Daoy (cell line): ENCODE measurements around the gene CACNA1I. TPM values are rescaled to one million over a fixed set of nuclear protein-coding genes. Genes with fewer than 3 reads are reported as not detected.
A peak's percentile ranks its signal among the peaks of the same experiment; 100 is the strongest.

Experiments used
- DNase-seq: peaks from one replicate; pipeline ENCODE4 v3.0.0-alpha.2; 2015; ENCODE audit warnings: low read depth
- total RNA-seq: library from RNA; depleted of rRNA; stranded (reverse); fragments of >200 nt; shearing (Covaris generic); gene quantifications from 2 replicates; pipeline ENCODE4 v1.2.3, GENCODE V29; 2014

Gene CACNA1I
- total RNA-seq, 1 experiment from 2014 or later = not detected

GRCh38 chr22:39568278-39568981 lies 2.1 kb upstream of the CACNA1I start:
- no peak for DNase-seq

GRCh38 chr22:39569066-39569465 lies 1.5 kb upstream of the CACNA1I start:
- no peak for DNase-seq

- no peak for DNase-seq
These were observed 327 bp upstream of the CACNA1I start for GRCh38 chr22:39570226-39570625.

GRCh38 chr22:39571538-39571937 lies 985 bp downstream of the CACNA1I start:
- no peak for DNase-seq

GRCh38 chr22:39574779-39575551 lies 4.4 kb downstream of the CACNA1I start:
- DNase-seq = peak; percentile 98

DNA sequence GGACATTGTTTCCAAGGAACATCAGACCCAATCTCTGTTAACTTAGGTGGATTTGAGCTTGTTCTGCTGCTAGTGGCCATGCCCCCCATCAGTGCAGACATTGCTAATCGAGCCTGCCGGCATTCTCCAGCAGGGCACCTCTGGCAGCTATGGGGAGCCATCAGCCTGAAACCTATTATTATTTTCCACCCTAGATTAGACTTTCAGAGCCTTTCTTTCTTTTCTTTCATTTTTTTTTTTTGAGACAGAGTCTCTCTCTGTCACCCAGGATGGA lies 4.9 kb downstream of the CACNA1I start:
- no peak for DNase-seq

DNA sequence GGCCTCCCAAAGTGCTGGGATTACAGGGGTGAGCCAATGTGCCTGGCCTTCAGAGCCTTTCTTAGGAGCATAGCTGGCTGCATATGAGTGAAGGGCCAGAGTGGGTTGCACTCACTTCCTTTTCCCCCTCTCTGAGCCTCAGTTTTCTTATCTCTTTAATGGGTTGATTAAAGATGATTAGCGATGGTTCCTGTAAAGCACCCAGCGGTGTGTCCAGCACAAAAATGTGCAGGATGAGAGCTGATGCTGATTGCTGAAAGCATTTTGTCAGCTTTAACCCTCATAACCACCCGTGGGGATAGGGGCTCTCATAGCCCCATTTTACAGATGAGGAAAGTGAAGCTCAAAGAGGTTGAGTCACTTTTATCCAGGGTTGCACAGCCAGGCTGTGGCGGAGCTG lies 5.5 kb downstream of the CACNA1I start:
- no peak for DNase-seq

DNA sequence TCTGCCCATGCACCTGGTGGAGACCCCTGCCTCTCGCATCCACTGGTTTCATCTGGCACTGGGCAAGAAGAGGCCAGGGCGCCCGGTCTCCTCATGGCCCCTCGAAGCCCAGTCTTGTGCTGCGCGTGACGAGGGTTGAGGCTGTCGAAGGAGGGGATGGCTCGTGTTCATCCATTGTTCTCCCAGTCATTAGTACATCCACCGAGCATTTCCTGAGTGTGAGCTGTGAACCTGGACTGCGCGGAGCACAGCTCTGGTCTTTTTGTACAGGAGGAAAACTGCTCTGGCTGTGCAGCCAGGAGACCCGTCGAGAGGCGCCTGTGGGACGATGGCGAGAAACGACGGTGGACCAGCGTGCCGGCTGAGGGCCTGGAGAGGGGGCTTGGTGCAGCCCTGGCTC lies 6.8 kb downstream of the CACNA1I start:
- no peak for DNase-seq

- DNase-seq = no peak
These were observed 7.3 kb downstream of the CACNA1I start for GRCh38 chr22:39577900-39578299.

DNA sequence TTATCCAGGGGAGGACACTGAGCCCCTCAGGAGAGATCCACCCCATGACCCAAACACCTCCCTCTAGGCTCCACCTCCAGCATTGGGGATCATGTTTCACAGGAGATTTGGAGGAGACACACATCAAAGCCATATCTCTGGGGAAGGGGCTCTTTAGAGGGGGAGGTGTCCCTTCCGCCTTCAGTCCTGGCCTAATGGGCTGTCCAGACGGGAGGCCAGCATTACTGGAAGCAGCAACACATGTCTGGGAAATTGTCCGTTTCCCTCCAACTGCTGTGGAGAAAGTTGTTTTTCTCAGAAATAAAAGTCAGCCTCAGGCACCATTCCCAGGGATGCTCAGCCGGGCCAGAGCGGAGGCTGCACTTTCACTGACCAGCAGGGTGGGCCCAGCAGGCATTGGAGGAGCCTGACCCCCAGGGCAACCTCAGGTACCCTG lies 9.5 kb downstream of the CACNA1I start:
- DNase-seq = no peak

DNA sequence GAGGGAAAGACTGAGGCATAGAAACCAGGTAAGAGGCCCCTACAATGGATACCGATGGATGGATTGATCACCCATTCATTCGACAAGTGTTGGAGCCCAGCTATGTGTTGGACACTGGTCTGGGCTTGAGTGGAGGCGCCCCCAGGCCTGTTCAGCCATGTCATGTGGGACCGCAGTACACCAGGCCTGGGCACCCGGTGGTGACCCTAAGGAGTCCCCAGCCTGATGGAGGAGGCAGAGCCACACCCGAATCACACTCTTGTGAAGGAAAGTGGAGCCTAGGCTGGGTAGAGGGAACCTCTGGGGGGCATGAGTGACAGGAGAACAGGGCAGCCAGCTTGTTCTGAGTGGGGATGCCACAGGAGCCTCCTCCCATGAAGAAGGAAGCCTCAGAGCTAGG lies 10.2 kb downstream of the CACNA1I start:
- DNase-seq = no peak

DNA sequence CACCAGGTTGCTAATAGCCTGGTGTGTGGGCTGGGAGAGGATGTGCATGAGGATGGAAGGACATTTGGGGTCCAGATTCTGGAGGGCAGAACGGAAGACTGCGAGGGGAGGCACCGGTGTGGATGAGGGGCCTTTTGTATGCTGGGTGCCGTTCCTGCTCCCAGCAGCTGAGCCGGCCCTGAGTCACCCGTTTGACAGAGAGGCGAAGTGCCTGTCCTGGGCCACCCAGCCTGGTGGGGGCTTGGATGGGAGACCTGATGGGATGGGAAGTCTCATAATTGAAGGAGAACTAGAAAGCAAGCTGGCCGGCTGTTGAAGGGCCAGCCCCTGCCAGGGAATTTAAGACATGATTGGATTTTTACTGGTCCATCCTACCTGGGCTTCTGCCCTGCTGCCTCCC lies 10.8 kb downstream of the CACNA1I start:
- no peak for DNase-seq

GRCh38 chr22:39583066-39583667 lies 12.6 kb downstream of the CACNA1I start:
- DNase-seq = no peak

GRCh38 chr22:39589875-39590274 lies 19.3 kb downstream of the CACNA1I start:
- DNase-seq = no peak

DNA sequence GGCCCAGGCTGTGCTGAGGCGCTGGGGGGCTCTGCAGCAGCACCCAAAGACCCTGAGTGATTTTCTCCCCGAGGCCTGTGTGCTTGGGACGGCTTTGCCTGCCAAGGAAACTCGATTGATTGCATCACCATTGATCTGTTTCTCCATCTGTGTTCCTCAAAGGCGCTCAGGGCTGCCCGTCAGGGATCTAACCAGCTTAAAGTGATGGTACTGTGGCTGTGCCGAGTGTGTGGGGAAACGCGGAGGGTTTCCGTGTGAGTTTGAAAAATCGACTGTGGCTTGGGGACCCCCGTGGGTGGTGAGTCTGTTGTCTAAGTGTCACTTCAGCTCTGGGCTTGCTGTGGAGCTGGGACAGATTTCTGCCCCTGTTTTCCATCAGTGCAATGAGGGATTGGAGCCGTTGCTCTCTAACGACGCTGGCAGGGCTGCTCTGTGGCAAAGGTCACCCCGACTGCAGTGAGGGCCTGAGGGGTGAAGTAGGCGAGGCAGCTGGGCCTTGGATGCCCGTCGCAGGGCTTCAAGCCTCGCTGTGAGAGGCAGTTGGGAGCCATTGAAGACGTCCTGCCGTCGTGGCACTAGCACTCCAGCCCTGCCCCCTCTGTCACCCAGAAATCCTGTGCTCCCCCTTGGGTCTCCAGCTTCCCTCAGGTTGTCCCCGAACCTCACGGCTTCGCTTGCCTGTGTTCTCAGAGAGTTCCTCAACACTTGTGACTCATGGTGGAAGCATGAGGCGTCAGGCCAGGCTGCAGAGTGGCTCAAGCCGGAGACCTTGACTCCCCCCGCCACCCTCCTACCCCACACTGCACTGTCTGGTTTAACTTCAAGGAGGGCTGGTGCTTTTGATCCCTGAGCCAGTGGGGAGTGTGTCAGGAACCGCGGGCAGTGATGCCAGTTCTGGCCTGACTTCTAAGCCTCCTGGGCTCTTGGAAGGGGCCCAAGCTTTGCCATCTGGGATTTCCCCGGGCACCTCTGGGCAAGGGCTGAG lies 21.8 kb downstream of the CACNA1I start:
- peak; percentile 84 for DNase-seq

- peak; percentile 22 for DNase-seq
These were observed 22.7 kb downstream of the CACNA1I start for GRCh38 chr22:39593066-39593930.

DNA sequence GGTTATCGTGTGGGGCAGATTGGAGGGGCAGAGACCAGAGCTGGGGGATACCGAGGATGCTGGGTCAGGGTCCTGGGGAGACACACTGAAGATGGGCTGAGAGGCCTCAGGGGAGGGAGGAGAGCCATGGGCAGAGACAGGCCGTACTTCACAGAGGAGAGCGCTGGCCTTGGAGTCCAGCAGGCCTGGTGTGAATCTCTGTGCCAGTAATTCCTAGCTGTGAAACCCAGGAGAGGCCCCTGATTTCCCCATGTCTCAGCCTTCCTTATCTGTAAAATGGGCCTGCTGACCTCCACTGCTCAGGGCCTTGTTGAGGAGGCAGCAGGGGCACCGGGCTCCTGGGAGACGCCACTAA lies 23.4 kb downstream of the CACNA1I start:
- DNase-seq = no peak

- DNase-seq = no peak
These were observed 23.9 kb downstream of the CACNA1I start for GRCh38 chr22:39594411-39594810.

DNA sequence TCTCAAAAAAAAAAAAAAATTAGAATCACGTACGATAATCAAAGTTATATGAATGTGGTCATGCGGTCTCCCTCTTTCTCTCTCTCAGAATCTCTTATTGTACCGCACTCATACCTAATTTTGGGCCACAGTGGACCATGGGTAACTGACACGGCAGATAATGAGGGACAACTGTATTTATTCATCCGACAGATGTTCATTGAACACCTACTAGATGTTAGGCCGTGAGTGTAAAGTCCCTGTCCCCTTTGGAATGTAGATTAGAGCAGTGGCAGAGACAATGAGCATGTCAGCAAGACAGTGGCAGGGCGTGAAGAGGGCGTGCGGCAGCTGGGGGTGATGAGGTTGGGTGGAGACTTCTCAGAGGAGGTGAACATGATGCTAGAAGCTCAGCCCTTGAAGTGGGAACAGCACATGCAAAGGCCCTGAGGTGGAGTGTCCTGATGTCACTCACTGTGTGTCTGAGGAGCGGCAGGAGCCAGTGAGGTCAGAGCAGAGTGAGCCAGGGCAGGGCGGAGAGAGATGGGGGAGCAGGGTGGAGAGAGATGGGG lies 25.1 kb downstream of the CACNA1I start:
- DNase-seq = no peak

DNA sequence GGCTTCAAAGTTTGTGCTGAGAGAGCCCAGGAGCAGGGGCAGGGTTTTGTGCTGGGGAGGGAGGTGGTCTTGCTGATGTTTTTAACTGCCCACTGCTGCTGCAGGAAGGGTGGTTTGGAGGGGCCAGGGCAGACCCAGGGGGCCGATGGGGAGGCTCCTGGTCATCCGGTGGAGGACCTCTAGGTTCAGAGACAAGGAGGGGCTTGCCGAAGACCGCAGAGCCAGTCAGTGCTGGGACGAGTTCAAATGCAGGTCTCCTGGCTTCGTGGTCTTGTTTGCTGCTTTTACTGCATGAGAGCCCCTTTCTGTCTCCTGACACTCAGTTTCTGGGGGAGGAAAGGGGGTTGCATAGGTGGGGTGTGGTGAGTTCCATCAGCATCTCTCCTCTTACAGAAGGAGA lies 26.0 kb downstream of the CACNA1I start:
- DNase-seq = no peak
